Nephron (organoid): ENCODE results near the gene UBXN4.
A peak's percentile ranks its signal among the peaks of the same experiment; 100 is the strongest.
"Not testable (repeated sequence)": the region's sequence is repeated elsewhere in the genome, so short reads cannot be mapped to it uniquely, and the experiment has no call there.

Experiments
- H3K27ac Mint-ChIP-seq, 3 experiments: 2 replicates each; pipeline ENCODE4 v1.8.0; 2020; ENCODE audit warnings: mixed read lengths in 3 of 3, mild to moderate bottlenecking in 2 of 3, moderate library complexity in 1 of 3
- H3K27me3 Mint-ChIP-seq: 2 replicates; pipeline ENCODE4 v1.8.0; 2021; ENCODE audit warnings: low read depth, mild to moderate bottlenecking, moderate library complexity, mixed read lengths
- H3K36me3 Mint-ChIP-seq: 2 replicates; pipeline ENCODE4 v1.8.0; 2020; ENCODE audit warnings: low read depth, mixed read lengths
- H3K4me1 Mint-ChIP-seq: 2 replicates; pipeline ENCODE4 v1.8.0; 2020; ENCODE audit warnings: mixed read lengths
- H3K4me3 Mint-ChIP-seq, 3 experiments: 2 replicates each; pipeline ENCODE4 v1.8.0; 2020; ENCODE audit warnings: mild to moderate bottlenecking in 3 of 3, mixed read lengths in 3 of 3, moderate library complexity in 2 of 3
- H3K9me3 Mint-ChIP-seq: 2 replicates; pipeline ENCODE4 v1.8.0; 2020; ENCODE audit warnings: mixed read lengths
- TF ChIP-seq, protein P1 (sequence below), 3 experiments: fragments of 200-600 bp; sonication (generic); IDR thresholded peaks; one replicate each; pipeline ENCODE4 v1.5.0; 2021; ENCODE audit warnings: antibody characterized with exemption in 3 of 3; ENCODE audit not compliant: unreplicated experiment in 3 of 3

Gene UBXN4, protein sequence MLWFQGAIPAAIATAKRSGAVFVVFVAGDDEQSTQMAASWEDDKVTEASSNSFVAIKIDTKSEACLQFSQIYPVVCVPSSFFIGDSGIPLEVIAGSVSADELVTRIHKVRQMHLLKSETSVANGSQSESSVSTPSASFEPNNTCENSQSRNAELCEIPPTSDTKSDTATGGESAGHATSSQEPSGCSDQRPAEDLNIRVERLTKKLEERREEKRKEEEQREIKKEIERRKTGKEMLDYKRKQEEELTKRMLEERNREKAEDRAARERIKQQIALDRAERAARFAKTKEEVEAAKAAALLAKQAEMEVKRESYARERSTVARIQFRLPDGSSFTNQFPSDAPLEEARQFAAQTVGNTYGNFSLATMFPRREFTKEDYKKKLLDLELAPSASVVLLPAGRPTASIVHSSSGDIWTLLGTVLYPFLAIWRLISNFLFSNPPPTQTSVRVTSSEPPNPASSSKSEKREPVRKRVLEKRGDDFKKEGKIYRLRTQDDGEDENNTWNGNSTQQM

DNA sequence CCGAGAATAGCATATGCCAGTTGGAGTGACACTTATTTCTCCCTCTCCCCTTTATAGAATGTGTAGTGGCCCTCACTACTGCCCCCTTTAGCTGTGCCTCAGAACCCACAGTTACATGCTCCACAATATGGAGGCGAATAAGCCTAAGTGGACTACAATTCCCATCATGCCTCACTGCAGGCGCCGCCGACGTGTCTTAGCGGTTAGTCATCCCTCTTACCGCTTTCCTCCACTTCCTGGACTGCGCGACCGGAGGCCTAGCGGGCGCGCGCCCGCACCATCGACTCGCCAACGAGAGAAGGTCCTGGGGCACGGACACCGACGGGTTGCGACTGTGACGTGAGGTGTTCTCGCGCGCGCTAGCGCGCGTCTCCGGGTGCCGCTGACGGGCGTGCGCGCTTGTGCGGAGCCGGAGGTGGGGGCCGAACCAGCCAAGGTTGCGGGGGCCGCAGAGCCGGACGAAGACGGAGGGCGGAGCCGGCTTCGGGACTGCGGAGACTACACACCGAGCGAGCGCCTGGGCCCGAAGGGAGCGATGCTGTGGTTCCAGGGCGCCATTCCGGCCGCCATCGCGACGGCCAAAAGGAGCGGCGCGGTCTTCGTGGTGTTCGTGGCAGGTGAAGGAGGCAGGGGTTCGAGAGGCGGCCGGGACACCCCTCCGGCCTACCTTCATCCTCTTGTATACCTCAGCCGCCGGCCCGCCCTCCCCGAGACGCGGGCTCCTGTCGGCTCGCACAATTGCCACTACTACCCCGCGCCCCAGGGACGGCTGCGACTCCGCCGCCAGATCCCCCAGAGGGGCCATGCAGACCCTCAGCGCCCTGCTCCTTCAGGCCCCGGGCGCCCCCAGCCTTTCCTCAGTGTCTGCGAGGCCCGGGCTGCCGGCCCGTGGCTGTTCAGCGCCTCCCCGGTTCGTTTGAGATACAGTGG lies at the start of gene UBXN4:
UBXN4 (plus strand) TSS at position 461 of the 930 bp plus-strand sequence; CDS start at position 536, 75 bp downstream.
- H3K9me3 Mint-ChIP-seq: no peaks in the 10 kb centered on the region
- TF ChIP-seq, protein P1, sequence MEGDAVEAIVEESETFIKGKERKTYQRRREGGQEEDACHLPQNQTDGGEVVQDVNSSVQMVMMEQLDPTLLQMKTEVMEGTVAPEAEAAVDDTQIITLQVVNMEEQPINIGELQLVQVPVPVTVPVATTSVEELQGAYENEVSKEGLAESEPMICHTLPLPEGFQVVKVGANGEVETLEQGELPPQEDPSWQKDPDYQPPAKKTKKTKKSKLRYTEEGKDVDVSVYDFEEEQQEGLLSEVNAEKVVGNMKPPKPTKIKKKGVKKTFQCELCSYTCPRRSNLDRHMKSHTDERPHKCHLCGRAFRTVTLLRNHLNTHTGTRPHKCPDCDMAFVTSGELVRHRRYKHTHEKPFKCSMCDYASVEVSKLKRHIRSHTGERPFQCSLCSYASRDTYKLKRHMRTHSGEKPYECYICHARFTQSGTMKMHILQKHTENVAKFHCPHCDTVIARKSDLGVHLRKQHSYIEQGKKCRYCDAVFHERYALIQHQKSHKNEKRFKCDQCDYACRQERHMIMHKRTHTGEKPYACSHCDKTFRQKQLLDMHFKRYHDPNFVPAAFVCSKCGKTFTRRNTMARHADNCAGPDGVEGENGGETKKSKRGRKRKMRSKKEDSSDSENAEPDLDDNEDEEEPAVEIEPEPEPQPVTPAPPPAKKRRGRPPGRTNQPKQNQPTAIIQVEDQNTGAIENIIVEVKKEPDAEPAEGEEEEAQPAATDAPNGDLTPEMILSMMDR (IDR thresholded peaks at IDR 0.05; ENCODE audit: unreplicated experiment in 3 of 3): peak; percentile 48 to 63 (median 51)
- H3K27me3 Mint-ChIP-seq: no peaks in the 10 kb centered on the region
- H3K27ac Mint-ChIP-seq: peak within 1 kb of the TSS; percentile 88 to 99 (median 97)
- H3K36me3 Mint-ChIP-seq: peaks cover 22% of the 10 kb centered on the region
- peaks cover 15% of the 10 kb centered on the region for H3K4me1 Mint-ChIP-seq
- H3K4me3 Mint-ChIP-seq: peak within 1 kb of the TSS; percentile 92 to 94 (median 93)

DNA sequence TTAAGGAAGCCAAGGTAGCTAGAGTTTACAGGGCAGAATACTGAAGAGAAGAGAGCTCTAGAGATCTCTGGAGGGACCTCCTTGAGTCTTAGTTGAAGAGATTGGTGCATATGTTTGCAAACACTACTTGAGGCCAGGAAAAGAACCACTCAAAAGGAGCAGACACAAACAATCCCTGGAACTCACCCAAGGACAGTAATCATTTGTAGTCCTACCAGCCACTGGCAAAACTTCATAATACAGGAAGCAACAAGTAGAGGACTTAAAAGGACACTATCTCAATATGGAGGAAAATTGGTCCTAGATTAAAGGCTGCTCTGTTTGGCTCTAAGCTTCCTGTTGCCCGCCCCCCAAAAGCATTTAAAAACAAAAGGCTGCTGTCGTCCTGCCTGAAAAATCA lies 46.9 kb upstream of the UBXN4 start:
- Mint-ChIP-seq H3K27ac (no peak overlapping the region), H3K4me3 (no peak overlapping the region), H3K27me3 (no peaks in the 10 kb centered on the region), H3K4me1 (no peaks in the 10 kb centered on the region), H3K36me3 (peaks cover 35% of the 10 kb centered on the region), H3K9me3 (no peaks in the 10 kb centered on the region)
- TF ChIP-seq, protein P1 (IDR thresholded peaks at IDR 0.05; ENCODE audit: unreplicated experiment in 3 of 3): no peak

DNA sequence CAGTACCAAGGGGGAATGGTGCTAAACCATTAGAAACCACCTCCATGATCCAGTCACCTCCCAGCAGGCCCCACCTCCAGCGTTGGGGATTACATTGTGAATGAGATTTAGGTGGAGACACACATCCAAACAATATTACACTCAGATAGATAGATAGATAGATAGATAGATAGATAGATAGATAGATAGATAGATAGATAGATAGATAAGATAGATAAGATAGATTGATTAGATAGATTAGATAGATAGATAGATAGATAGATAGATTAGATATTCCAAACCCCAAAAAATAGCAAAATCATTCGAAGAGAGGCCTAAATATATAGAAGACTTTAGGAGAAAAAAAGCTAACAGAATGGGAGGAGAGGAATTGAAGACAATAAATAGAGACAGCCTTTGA lies 42.8 kb upstream of the UBXN4 start:
- Mint-ChIP-seq H3K9me3 (no peaks in the 10 kb centered on the region), H3K4me1 (no peaks in the 10 kb centered on the region), H3K4me3 (no peak overlapping the region), H3K27me3 (no peaks in the 10 kb centered on the region), H3K36me3 (peaks cover 24% of the 10 kb centered on the region), H3K27ac (no peak overlapping the region)
- TF ChIP-seq, protein P1 (IDR thresholded peaks at IDR 0.05; ENCODE audit: unreplicated experiment in 3 of 3): no peak

DNA sequence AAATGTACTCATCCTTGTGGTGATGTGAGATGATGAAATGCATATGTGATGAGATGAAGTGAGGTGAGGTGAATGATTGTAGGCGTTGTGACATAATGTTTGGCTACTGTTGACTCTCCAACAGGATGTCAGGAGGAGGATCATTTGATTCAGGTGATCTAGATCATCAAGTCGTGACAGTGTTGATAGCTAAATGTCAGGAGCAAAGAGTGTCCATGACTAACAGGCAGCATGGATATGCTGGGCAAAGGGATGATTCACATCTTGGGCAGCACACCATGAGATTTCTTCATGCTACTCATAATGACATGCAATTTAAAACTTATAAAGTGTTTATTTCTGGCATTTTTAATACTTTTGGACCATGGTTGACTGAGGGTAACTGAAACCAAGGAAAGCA lies 40.2 kb upstream of the UBXN4 start:
- Mint-ChIP-seq H3K36me3 (peaks cover 6% of the 10 kb centered on the region), H3K4me3 (no peak overlapping the region), H3K9me3 (no peaks in the 10 kb centered on the region), H3K27ac (no peak overlapping the region), H3K27me3 (no peaks in the 10 kb centered on the region), H3K4me1 (no peaks in the 10 kb centered on the region)
- TF ChIP-seq, protein P1 (IDR thresholded peaks at IDR 0.05; ENCODE audit: unreplicated experiment in 3 of 3): no peak

DNA sequence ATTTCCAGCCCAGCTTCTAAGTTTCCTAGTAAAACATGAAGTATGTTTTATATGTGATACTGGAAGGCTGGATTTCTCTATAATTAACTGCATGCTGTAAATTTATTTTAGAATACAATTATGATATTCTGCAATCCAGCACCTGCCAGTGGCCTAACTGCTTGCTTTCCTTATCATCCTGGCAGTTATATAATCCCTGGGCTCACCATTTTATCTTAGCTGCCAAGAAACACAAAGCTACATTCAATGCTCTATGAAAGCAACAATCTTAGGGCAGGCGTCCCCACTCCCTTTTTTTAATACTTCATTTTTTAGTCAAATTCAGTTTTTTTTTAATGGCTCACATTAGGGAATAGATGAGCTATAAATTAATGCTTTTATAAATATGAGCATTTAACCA lies 38.4 kb upstream of the UBXN4 start:
- TF ChIP-seq, protein P1 (IDR thresholded peaks at IDR 0.05; ENCODE audit: unreplicated experiment in 3 of 3): no peak
- Mint-ChIP-seq H3K27me3 (no peaks in the 10 kb centered on the region), H3K27ac (no peak overlapping the region), H3K9me3 (no peaks in the 10 kb centered on the region), H3K36me3 (peaks cover 8% of the 10 kb centered on the region), H3K4me1 (no peaks in the 10 kb centered on the region), H3K4me3 (no peak overlapping the region)

DNA sequence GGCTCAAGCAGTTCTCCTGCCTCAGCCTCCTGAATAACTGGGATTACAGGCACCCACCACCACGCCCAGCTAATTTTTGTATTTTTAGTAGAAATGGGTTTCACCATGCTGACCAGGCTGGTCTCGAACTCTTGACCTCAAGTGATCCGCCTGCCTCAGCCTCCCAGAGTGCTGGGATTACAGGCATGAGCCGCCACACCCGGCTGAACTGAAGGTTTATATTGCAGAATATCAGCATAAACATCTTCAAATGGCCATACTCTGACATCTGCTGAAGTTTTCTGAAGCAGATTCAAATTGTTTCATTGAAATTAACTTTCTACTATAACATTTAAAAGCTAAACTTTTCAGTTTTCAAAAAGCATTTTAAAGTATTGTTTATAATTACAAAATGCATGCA lies 37.6 kb upstream of the UBXN4 start:
- H3K9me3 Mint-ChIP-seq, H3K4me3 Mint-ChIP-seq, H3K27ac Mint-ChIP-seq, H3K27me3 Mint-ChIP-seq, H3K36me3 Mint-ChIP-seq, H3K4me1 Mint-ChIP-seq: not testable (repeated sequence)
